Uterus (tissue), 2 donors: ENCODE measurements around the gene USH1G.

Source experiments
- POLR2A ChIP-seq, 2 donors: fragments of 450-650 bp; IDR thresholded peaks; one replicate each; pipeline ENCODE4 v1.6.1; 2016; ENCODE audit warnings: antibody characterized with exemption in 2 of 2, mild to moderate bottlenecking in 1 of 2, moderate library complexity in 1 of 2
- TF ChIP-seq, protein P1 (sequence below), 4 experiments: fragments of 200-600 bp in 2 of 4; fragments of 450-650 bp in 2 of 4; sonication (generic) in 2 of 4; IDR thresholded peaks; one replicate each; pipeline ENCODE4 v1.5.1; 2016 to 2019; ENCODE audit warnings: antibody characterized with exemption in 4 of 4, mild to moderate bottlenecking in 2 of 4, moderate library complexity in 1 of 4

DNA sequence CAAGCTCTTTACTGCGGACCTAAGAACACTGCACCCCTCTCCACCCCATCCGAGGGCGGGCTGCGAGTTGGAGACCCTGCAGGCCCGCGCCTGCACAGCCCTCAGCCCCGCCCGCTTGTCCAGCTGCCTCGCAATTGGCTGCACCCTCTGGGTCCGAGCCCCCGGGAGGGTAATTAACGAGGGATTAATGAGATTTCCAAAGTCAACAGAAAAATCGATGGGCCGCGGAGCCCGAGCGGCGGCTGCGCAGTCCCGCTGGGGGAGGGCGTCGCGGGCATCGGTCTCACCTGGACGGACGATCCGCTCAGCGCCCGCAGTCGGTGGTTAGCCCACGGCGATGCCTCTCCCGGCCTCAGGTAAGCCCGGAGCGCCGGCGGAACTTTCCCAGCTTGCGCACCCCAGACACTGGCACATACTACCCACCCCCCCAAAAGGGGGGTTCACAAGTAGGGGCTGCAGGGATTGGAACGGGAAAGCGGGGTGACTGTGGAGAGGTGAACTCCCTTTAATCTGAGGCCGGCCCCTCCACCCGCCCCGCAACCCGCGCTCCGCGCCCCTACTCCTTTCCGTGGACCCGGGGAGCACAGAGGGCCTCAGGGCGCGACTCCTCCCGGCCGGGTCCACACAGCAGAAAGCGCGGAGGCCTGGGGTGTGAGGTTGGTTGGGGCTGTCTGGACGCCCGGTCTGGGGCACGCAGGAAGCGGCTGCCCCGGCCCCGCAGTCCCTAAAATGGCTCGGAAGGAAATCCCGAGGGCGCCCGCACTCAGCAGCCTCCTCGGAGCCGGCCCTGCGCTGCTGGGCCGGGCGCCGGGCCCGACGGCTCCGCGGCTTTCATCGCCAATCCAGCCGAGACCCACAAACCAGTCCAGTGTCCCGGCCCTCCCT is 12.8 kb upstream of the USH1G start, which contains the start of gene OTOP3:
- TF ChIP-seq, protein P1, sequence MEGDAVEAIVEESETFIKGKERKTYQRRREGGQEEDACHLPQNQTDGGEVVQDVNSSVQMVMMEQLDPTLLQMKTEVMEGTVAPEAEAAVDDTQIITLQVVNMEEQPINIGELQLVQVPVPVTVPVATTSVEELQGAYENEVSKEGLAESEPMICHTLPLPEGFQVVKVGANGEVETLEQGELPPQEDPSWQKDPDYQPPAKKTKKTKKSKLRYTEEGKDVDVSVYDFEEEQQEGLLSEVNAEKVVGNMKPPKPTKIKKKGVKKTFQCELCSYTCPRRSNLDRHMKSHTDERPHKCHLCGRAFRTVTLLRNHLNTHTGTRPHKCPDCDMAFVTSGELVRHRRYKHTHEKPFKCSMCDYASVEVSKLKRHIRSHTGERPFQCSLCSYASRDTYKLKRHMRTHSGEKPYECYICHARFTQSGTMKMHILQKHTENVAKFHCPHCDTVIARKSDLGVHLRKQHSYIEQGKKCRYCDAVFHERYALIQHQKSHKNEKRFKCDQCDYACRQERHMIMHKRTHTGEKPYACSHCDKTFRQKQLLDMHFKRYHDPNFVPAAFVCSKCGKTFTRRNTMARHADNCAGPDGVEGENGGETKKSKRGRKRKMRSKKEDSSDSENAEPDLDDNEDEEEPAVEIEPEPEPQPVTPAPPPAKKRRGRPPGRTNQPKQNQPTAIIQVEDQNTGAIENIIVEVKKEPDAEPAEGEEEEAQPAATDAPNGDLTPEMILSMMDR (IDR thresholded peaks at IDR 0.05), result no peak
- no peak for TF ChIP-seq POLR2A (IDR thresholded peaks at IDR 0.05)
